H9 (cell line): ENCODE measurements around the gene PHOX2B. TPM values are rescaled to one million over a fixed set of nuclear protein-coding genes. Genes with fewer than 3 reads are reported as not detected.

Experiments
- DNase-seq: peaks from one replicate; pipeline ENCODE4 v3.0.0-alpha.2; 2017
- H2AFZ ChIP-seq: one replicate; pipeline ENCODE4 v1.6.1; 2013; ENCODE audit warnings: mild to moderate bottlenecking, low read length, control low read depth, moderate library complexity
- H2AK5ac ChIP-seq: 2 replicates; pipeline ENCODE4 v1.6.1; 2013; ENCODE audit warnings: low read length, control low read depth, mixed read lengths; ENCODE audit not compliant: insufficient read length
- H2BK120ac ChIP-seq: one replicate; pipeline ENCODE4 v1.6.1; 2013; ENCODE audit warnings: low read depth, mild to moderate bottlenecking, low read length, control low read depth, inconsistent platforms; ENCODE audit not compliant: poor library complexity, severe bottlenecking
- H2BK12ac ChIP-seq: 2 replicates; pipeline ENCODE4 v1.6.1; 2013; ENCODE audit warnings: low read length, control low read depth, mixed read lengths, low read depth; ENCODE audit not compliant: insufficient read length
- H2BK15ac ChIP-seq: 2 replicates; pipeline ENCODE4 v1.6.1; 2013; ENCODE audit warnings: low read depth, low read length, control low read depth
- H2BK20ac ChIP-seq: one replicate; pipeline ENCODE4 v1.6.1; 2013; ENCODE audit warnings: low read depth, mild to moderate bottlenecking, low read length, control low read depth, inconsistent platforms; ENCODE audit not compliant: poor library complexity, severe bottlenecking
- H2BK5ac ChIP-seq: 2 replicates; pipeline ENCODE4 v1.6.1; 2013; ENCODE audit warnings: low read length, control low read depth, mixed read lengths; ENCODE audit not compliant: insufficient read length
- H3K14ac ChIP-seq: 2 replicates; pipeline ENCODE4 v1.6.1; 2013; ENCODE audit warnings: low read length, control low read depth; ENCODE audit not compliant: insufficient read depth
- H3K18ac ChIP-seq: 2 replicates; pipeline ENCODE4 v1.6.1; 2013; ENCODE audit warnings: low read depth, mild to moderate bottlenecking, mixed read lengths, low read length, control low read depth; ENCODE audit not compliant: insufficient read length
- H3K23ac ChIP-seq: 2 replicates; pipeline ENCODE4 v1.6.1; 2013; ENCODE audit warnings: low read length, control low read depth, mixed read lengths, low read depth; ENCODE audit not compliant: insufficient read length
- H3K23me2 ChIP-seq: 2 replicates; pipeline ENCODE4 v1.6.1; 2013; ENCODE audit warnings: low read depth, mild to moderate bottlenecking, mixed read lengths, low read length, control low read depth; ENCODE audit not compliant: insufficient read length, poor library complexity, severe bottlenecking
- H3K27ac ChIP-seq: 2 replicates; pipeline ENCODE4 v1.5.1; 2013; ENCODE audit warnings: low read length, control low read depth, mixed read lengths, low read depth; ENCODE audit not compliant: insufficient read length
- H3K27me3 ChIP-seq: 2 replicates; pipeline ENCODE4 v1.6.1; 2013; ENCODE audit warnings: low read length, control low read depth, inconsistent platforms; ENCODE audit not compliant: insufficient read depth
- H3K4ac ChIP-seq: 2 replicates; pipeline ENCODE4 v1.6.1; 2013; ENCODE audit warnings: low read depth, mild to moderate bottlenecking, control low read depth, inconsistent platforms, low read length, moderate library complexity
- H3K4me1 ChIP-seq: 2 replicates; pipeline ENCODE4 v1.6.1; 2013; ENCODE audit warnings: low read length, control low read depth, inconsistent platforms; ENCODE audit not compliant: insufficient read depth
- H3K4me2 ChIP-seq: 2 replicates; pipeline ENCODE4 v1.6.1; 2013; ENCODE audit warnings: low read length, control low read depth, mixed read lengths; ENCODE audit not compliant: insufficient read length, insufficient read depth
- H3K56ac ChIP-seq: 2 replicates; pipeline ENCODE4 v1.6.1; 2013; ENCODE audit warnings: low read depth, mild to moderate bottlenecking, mixed read lengths, low read length, control low read depth; ENCODE audit not compliant: insufficient read length
- H3K79me1 ChIP-seq: 2 replicates; pipeline ENCODE4 v1.6.1; 2013; ENCODE audit warnings: low read depth, mild to moderate bottlenecking, moderate library complexity, low read length, control low read depth, inconsistent platforms; ENCODE audit not compliant: insufficient read depth, poor library complexity, severe bottlenecking
- H3K79me2 ChIP-seq: 2 replicates; pipeline ENCODE4 v1.6.1; 2013; ENCODE audit warnings: low read length, control low read depth, inconsistent platforms; ENCODE audit not compliant: insufficient read depth
- H3K9ac ChIP-seq: 2 replicates; pipeline ENCODE4 v1.6.1; 2013; ENCODE audit warnings: low read length, control low read depth, mixed read lengths; ENCODE audit not compliant: insufficient read length; ENCODE audit errors: extremely low read depth
- H3K9me3 ChIP-seq: one replicate; pipeline ENCODE4 v1.6.1; 2013; ENCODE audit warnings: low read depth, low read length, inconsistent platforms; ENCODE audit not compliant: control insufficient read depth
- H3T11ph ChIP-seq: one replicate; pipeline ENCODE4 v1.6.1; 2013; ENCODE audit warnings: mild to moderate bottlenecking, low read length, control low read depth, inconsistent platforms
- H4K20me1 ChIP-seq: one replicate; pipeline ENCODE4 v1.6.1; 2013; ENCODE audit not compliant: control insufficient read depth, insufficient read length, insufficient read depth
- H4K5ac ChIP-seq: 2 replicates; pipeline ENCODE4 v1.6.1; 2013; ENCODE audit warnings: low read depth, mild to moderate bottlenecking, mixed read lengths, low read length, control low read depth; ENCODE audit not compliant: insufficient read length
- H4K8ac ChIP-seq: replicated peaks from 2 replicates; pipeline ENCODE4 v1.6.1; 2013; ENCODE audit warnings: low read length, control low read depth, mixed read lengths, low read depth; ENCODE audit not compliant: insufficient read length
- H4K91ac ChIP-seq: 2 replicates; pipeline ENCODE4 v1.6.1; 2013; ENCODE audit warnings: low read depth, mild to moderate bottlenecking, moderate library complexity, mixed read lengths, low read length, control low read depth; ENCODE audit not compliant: insufficient read length
- H3K27ac Mint-ChIP-seq, 3 experiments: 2 replicates in 2 of 3; 3 replicates in 1 of 3; pipeline ENCODE4 v1.8.0; 2020 to 2021; ENCODE audit warnings: mixed read lengths in 3 of 3, mild to moderate bottlenecking in 1 of 3, moderate library complexity in 1 of 3
- H3K27me3 Mint-ChIP-seq: 2 replicates; pipeline ENCODE4 v1.8.0; 2021; ENCODE audit warnings: low read depth, mild to moderate bottlenecking, moderate library complexity, mixed read lengths
- H3K36me3 Mint-ChIP-seq, 3 experiments: 2 replicates in 2 of 3; 3 replicates in 1 of 3; pipeline ENCODE4 v1.8.0; 2020 to 2021; ENCODE audit warnings: low read depth in 3 of 3, mixed read lengths in 3 of 3; ENCODE audit not compliant: insufficient read depth in 1 of 3
- H3K4me1 Mint-ChIP-seq, 2 experiments: 2 replicates each; pipeline ENCODE4 v1.8.0; 2020; ENCODE audit warnings: mixed read lengths in 2 of 2
- H3K4me3 Mint-ChIP-seq, 2 experiments: 2 replicates in 1 of 2; 3 replicates in 1 of 2; pipeline ENCODE4 v1.8.0; 2020 to 2021; ENCODE audit warnings: mild to moderate bottlenecking in 2 of 2, mixed read lengths in 2 of 2, moderate library complexity in 1 of 2
- H3K9me3 Mint-ChIP-seq, 2 experiments: 2 replicates in 1 of 2; 3 replicates in 1 of 2; pipeline ENCODE4 v1.8.0; 2020; ENCODE audit warnings: mild to moderate bottlenecking in 2 of 2, mixed read lengths in 2 of 2, moderate library complexity in 1 of 2
- WGBS: extraction: QIAGEN DNeasy Blood & Tissue Kit; methylation state at CpG from one replicate; pipeline ENCODE4 v1.1.7; 2013; ENCODE audit warnings: missing lambda C conversion rate, low lambda C conversion rate, mixed read lengths; ENCODE audit not compliant: insufficient read length; ENCODE audit errors: extremely low coverage; 5-methylcytosine and 5-hydroxymethylcytosine counted together
- total RNA-seq: library from RNA; stranded (reverse); gene quantifications from 2 replicates; pipeline ENCODE4 v1.2.1, GENCODE V29; 2021
- TF ChIP-seq, protein P1 (sequence below): fragments of 200-600 bp; sonication (generic); conservative IDR thresholded peaks from 3 replicates; pipeline ENCODE4 v1.8.0; 2021; ENCODE audit warnings: antibody characterized with exemption, mild to moderate bottlenecking

Gene PHOX2B
- total RNA-seq, 1 experiment from 2014 or later: not detected

DNA sequence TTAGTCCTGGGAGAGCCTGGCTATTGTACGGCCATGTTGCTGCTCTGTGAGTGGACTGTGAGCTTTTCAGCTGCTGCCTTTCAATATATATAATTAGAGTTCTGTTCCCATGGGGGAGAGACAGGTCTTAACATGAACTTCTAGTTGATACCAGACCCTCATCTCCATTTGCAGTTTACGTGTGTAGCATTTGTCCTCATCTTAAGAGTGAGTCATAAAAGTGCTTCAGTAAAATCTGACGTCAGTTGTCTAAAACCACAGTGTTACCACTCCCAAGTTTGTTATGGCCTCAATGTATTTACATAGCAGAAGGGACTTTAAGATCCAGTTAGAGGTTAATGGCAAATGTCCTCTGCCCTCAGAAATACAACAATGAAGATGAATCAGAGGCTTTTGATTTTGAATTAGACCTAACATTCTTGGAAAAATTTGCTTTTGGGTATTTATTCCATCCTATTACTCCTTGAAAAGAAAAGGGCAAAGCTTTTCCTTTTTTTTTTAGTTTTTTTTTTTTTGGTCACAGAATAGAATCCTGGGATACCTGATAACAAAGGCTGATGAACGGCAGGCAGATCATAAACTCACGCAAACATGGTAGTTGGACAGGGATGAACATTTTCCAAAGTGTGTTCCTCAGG is 38.6 kb downstream of the PHOX2B start:
- H4K5ac ChIP-seq: no peak overlapping the region
- H2BK15ac ChIP-seq: no peak overlapping the region
- no peak overlapping the region for H2BK12ac ChIP-seq
- Mint-ChIP-seq H3K27ac (no peak overlapping the region), H3K4me1 (no peaks in the 10 kb centered on the region), H3K36me3 (no peaks in the 10 kb centered on the region), H3K4me3 (no peak overlapping the region), H3K9me3 (no peaks in the 10 kb centered on the region), H3K27me3 (peaks cover 25% of the 10 kb centered on the region)
- no peak overlapping the region for H3K4ac ChIP-seq
- H2AFZ ChIP-seq: no peak overlapping the region
- H4K91ac ChIP-seq: no peak overlapping the region
- TF ChIP-seq, protein P1, sequence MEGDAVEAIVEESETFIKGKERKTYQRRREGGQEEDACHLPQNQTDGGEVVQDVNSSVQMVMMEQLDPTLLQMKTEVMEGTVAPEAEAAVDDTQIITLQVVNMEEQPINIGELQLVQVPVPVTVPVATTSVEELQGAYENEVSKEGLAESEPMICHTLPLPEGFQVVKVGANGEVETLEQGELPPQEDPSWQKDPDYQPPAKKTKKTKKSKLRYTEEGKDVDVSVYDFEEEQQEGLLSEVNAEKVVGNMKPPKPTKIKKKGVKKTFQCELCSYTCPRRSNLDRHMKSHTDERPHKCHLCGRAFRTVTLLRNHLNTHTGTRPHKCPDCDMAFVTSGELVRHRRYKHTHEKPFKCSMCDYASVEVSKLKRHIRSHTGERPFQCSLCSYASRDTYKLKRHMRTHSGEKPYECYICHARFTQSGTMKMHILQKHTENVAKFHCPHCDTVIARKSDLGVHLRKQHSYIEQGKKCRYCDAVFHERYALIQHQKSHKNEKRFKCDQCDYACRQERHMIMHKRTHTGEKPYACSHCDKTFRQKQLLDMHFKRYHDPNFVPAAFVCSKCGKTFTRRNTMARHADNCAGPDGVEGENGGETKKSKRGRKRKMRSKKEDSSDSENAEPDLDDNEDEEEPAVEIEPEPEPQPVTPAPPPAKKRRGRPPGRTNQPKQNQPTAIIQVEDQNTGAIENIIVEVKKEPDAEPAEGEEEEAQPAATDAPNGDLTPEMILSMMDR: no peak
- WGBS: no CpG with 5 or more reads among the region's 5 CpGs
- no peak overlapping the region for H2BK5ac ChIP-seq
- H2BK20ac ChIP-seq: no peak overlapping the region
- no peak overlapping the region for H3T11ph ChIP-seq
- no peak overlapping the region for H2BK120ac ChIP-seq
- no peak for DNase-seq
- H3K23me2 ChIP-seq: no peaks in the 10 kb centered on the region
- no peaks in the 10 kb centered on the region for H3K79me1 ChIP-seq
- no peak overlapping the region for H4K8ac ChIP-seq
- no peaks in the 10 kb centered on the region for H4K20me1 ChIP-seq
- H3K23ac ChIP-seq: no peak overlapping the region
- H3K14ac ChIP-seq: no peak overlapping the region
- H3K27ac ChIP-seq: no peak overlapping the region
- H3K4me1 ChIP-seq: no peaks in the 10 kb centered on the region
- no peak overlapping the region for H2AK5ac ChIP-seq
- H3K18ac ChIP-seq: no peak overlapping the region
- no peaks in the 10 kb centered on the region for H3K9me3 ChIP-seq
- no peak overlapping the region for H3K4me2 ChIP-seq
- no peaks in the 10 kb centered on the region; the same call in 1 of the 2 replicates for H3K27me3 ChIP-seq
- no peaks in the 10 kb centered on the region for H3K79me2 ChIP-seq
- no peak overlapping the region for H3K56ac ChIP-seq
- no peak overlapping the region for H3K9ac ChIP-seq
